GM23338 (cell line): ENCODE results near the gene TSHZ2. TPM values are rescaled to one million over a fixed set of nuclear protein-coding genes. Genes with fewer than 3 reads are reported as not detected.

ENCODE experiments used
- ATAC-seq: fragments of 200-7000 bp; cut with Tn5 transposase; 3 replicates; pipeline ENCODE4 v1.9.1; 2020
- DNase-seq: peaks from one replicate; pipeline ENCODE4 v3.0.0-alpha.2; 2015; ENCODE audit warnings: low spot score
- H2AFZ ChIP-seq: fragments of 200-600 bp; sonication (generic); 2 replicates; pipeline ENCODE4 v1.8.0; 2016; ENCODE audit warnings: antibody characterized with exemption, mild to moderate bottlenecking, moderate library complexity
- H3F3A ChIP-seq: fragments of 200-600 bp; sonication (generic); replicated peaks from 2 replicates; pipeline ENCODE4 v1.8.0; 2017; ENCODE audit warnings: antibody characterized with exemption, mixed run types, low read depth
- H3K27ac ChIP-seq: fragments of 200-600 bp; sonication (generic); 2 replicates; pipeline ENCODE4 v1.6.1; 2016; ENCODE audit warnings: low read depth
- H3K27me3 ChIP-seq: fragments of 200-600 bp; sonication (generic); 2 replicates; pipeline ENCODE4 v1.8.0; 2016; ENCODE audit warnings: mild to moderate bottlenecking, mixed run types, moderate library complexity; ENCODE audit not compliant: insufficient read depth
- H3K36me3 ChIP-seq: fragments of 200-600 bp; sonication (generic); 2 replicates; pipeline ENCODE4 v1.8.0; 2016; ENCODE audit warnings: mild to moderate bottlenecking; ENCODE audit not compliant: insufficient read depth
- H3K4me1 ChIP-seq: fragments of 200-600 bp; sonication (generic); 2 replicates; pipeline ENCODE4 v1.8.0; 2016; ENCODE audit warnings: mild to moderate bottlenecking, moderate library complexity; ENCODE audit not compliant: insufficient read depth
- H3K4me2 ChIP-seq: fragments of 200-600 bp; sonication (generic); 2 replicates; pipeline ENCODE4 v1.7.1; 2017; ENCODE audit warnings: mixed run types
- H3K4me3 ChIP-seq: fragments of 200-600 bp; sonication (generic); 2 replicates; pipeline ENCODE4 v1.6.1; 2016; ENCODE audit warnings: mixed run types
- H3K79me2 ChIP-seq: fragments of 200-600 bp; sonication (generic); replicated peaks from 2 replicates; pipeline ENCODE4 v1.8.0; 2017; ENCODE audit warnings: mild to moderate bottlenecking; ENCODE audit not compliant: insufficient read depth
- H3K9me2 ChIP-seq: fragments of 200-600 bp; sonication (generic); 2 replicates; pipeline ENCODE4 v1.8.0; 2017; ENCODE audit not compliant: insufficient read depth
- H4K20me1 ChIP-seq: fragments of 200-600 bp; sonication (generic); replicated peaks from 2 replicates; pipeline ENCODE4 v1.8.0; 2017; ENCODE audit warnings: mild to moderate bottlenecking; ENCODE audit not compliant: insufficient read depth
- H3K27ac Mint-ChIP-seq: 2 replicates; pipeline ENCODE4 v1.8.0; 2020; ENCODE audit warnings: inconsistent platforms, mild to moderate bottlenecking, moderate library complexity, mixed read lengths
- H3K27me3 Mint-ChIP-seq: 3 replicates; pipeline ENCODE4 v1.8.0; 2022; ENCODE audit warnings: low read depth, mild to moderate bottlenecking, moderate library complexity, mixed read lengths, inconsistent platforms; ENCODE audit not compliant: insufficient read depth, poor library complexity
- H3K36me3 Mint-ChIP-seq: 3 replicates; pipeline ENCODE4 v1.8.0; 2021; ENCODE audit warnings: low read depth, mild to moderate bottlenecking, inconsistent platforms, moderate library complexity, mixed read lengths
- H3K4me1 Mint-ChIP-seq: 3 replicates; pipeline ENCODE4 v1.8.0; 2020; ENCODE audit warnings: mild to moderate bottlenecking, inconsistent platforms, mixed read lengths
- H3K4me3 Mint-ChIP-seq: 3 replicates; pipeline ENCODE4 v1.8.0; 2021; ENCODE audit warnings: moderate library complexity, mild to moderate bottlenecking, inconsistent platforms, mixed read lengths
- H3K9me3 Mint-ChIP-seq: 3 replicates; pipeline ENCODE4 v1.8.0; 2020; ENCODE audit warnings: moderate library complexity, mild to moderate bottlenecking, inconsistent platforms, mixed read lengths
- JUNB ChIP-seq: IDR thresholded peaks from one replicate; pipeline ENCODE4 v1.6.1; 2016; ENCODE audit warnings: antibody characterized with exemption; ENCODE audit not compliant: unreplicated experiment
- REST ChIP-seq: IDR thresholded peaks from one replicate; pipeline ENCODE4 v1.6.1; 2018; ENCODE audit warnings: antibody characterized with exemption; ENCODE audit not compliant: unreplicated experiment
- ZNF331 ChIP-seq: fragments of 250-450 bp; sonication (Bioruptor Pico); IDR thresholded peaks from 2 replicates; pipeline ENCODE4 v1.5.0; 2020; ENCODE audit warnings: low read depth, mild to moderate bottlenecking, moderate library complexity
- polyA plus RNA-seq: library from polyadenylated mRNA; unstranded; fragments of >200 nt; fragmentation: Nextera tagmentation; extraction: Ambion mirVana; gene quantifications from 2 replicates; pipeline ENCODE4 v1.2.1, GENCODE V29; 2016
- total RNA-seq: library from RNA; depleted of rRNA; stranded (reverse); fragments of >200 nt; shearing (Covaris generic); gene quantifications from 2 replicates; pipeline ENCODE4 v1.2.3, GENCODE V29; 2014
- TF ChIP-seq, protein P1 (sequence below): fragments of 250-450 bp; sonication (Bioruptor Pico); IDR thresholded peaks from 2 replicates; pipeline ENCODE4 v1.5.0; 2020; ENCODE audit warnings: mild to moderate bottlenecking, moderate library complexity

TSHZ2 gene
- total and polyA plus RNA-seq, 2 experiments from 2014 or later, result 0.49 to 1.3 TPM

GRCh38 chr20:52996130-52996529 is 24.0 kb downstream of the TSHZ2 start:
- no peaks in the 10 kb centered on the region for H3K27me3 ChIP-seq
- Mint-ChIP-seq H3K27me3 (peaks cover 4% of the 10 kb centered on the region), H3K9me3 (no peaks in the 10 kb centered on the region), H3K4me1 (peaks cover 8% of the 10 kb centered on the region; the same call in 2 of the 3 replicates), H3K27ac (no peak overlapping the region), H3K36me3 (no peaks in the 10 kb centered on the region), H3K4me3 (no peak overlapping the region)
- DNase-seq (no peak), ATAC-seq (no peak)
- no peak overlapping the region for H2AFZ ChIP-seq
- H3K4me1 ChIP-seq, result peaks cover 5% of the 10 kb centered on the region
- H3K27ac ChIP-seq, result no peak overlapping the region
- H3K36me3 ChIP-seq, result no peaks in the 10 kb centered on the region
- no peaks in the 10 kb centered on the region for H3K79me2 ChIP-seq
- no peaks in the 10 kb centered on the region for H4K20me1 ChIP-seq
- 0 out of 2 replicates have a peak, but pooled peaks cover 3% of the 10 kb centered on the region for H3K9me2 ChIP-seq
- no peak overlapping the region for H3K4me3 ChIP-seq
- H3K4me2 ChIP-seq, result no peak overlapping the region
- no peak for TF ChIP-seq JUNB
- TF ChIP-seq, protein P1, sequence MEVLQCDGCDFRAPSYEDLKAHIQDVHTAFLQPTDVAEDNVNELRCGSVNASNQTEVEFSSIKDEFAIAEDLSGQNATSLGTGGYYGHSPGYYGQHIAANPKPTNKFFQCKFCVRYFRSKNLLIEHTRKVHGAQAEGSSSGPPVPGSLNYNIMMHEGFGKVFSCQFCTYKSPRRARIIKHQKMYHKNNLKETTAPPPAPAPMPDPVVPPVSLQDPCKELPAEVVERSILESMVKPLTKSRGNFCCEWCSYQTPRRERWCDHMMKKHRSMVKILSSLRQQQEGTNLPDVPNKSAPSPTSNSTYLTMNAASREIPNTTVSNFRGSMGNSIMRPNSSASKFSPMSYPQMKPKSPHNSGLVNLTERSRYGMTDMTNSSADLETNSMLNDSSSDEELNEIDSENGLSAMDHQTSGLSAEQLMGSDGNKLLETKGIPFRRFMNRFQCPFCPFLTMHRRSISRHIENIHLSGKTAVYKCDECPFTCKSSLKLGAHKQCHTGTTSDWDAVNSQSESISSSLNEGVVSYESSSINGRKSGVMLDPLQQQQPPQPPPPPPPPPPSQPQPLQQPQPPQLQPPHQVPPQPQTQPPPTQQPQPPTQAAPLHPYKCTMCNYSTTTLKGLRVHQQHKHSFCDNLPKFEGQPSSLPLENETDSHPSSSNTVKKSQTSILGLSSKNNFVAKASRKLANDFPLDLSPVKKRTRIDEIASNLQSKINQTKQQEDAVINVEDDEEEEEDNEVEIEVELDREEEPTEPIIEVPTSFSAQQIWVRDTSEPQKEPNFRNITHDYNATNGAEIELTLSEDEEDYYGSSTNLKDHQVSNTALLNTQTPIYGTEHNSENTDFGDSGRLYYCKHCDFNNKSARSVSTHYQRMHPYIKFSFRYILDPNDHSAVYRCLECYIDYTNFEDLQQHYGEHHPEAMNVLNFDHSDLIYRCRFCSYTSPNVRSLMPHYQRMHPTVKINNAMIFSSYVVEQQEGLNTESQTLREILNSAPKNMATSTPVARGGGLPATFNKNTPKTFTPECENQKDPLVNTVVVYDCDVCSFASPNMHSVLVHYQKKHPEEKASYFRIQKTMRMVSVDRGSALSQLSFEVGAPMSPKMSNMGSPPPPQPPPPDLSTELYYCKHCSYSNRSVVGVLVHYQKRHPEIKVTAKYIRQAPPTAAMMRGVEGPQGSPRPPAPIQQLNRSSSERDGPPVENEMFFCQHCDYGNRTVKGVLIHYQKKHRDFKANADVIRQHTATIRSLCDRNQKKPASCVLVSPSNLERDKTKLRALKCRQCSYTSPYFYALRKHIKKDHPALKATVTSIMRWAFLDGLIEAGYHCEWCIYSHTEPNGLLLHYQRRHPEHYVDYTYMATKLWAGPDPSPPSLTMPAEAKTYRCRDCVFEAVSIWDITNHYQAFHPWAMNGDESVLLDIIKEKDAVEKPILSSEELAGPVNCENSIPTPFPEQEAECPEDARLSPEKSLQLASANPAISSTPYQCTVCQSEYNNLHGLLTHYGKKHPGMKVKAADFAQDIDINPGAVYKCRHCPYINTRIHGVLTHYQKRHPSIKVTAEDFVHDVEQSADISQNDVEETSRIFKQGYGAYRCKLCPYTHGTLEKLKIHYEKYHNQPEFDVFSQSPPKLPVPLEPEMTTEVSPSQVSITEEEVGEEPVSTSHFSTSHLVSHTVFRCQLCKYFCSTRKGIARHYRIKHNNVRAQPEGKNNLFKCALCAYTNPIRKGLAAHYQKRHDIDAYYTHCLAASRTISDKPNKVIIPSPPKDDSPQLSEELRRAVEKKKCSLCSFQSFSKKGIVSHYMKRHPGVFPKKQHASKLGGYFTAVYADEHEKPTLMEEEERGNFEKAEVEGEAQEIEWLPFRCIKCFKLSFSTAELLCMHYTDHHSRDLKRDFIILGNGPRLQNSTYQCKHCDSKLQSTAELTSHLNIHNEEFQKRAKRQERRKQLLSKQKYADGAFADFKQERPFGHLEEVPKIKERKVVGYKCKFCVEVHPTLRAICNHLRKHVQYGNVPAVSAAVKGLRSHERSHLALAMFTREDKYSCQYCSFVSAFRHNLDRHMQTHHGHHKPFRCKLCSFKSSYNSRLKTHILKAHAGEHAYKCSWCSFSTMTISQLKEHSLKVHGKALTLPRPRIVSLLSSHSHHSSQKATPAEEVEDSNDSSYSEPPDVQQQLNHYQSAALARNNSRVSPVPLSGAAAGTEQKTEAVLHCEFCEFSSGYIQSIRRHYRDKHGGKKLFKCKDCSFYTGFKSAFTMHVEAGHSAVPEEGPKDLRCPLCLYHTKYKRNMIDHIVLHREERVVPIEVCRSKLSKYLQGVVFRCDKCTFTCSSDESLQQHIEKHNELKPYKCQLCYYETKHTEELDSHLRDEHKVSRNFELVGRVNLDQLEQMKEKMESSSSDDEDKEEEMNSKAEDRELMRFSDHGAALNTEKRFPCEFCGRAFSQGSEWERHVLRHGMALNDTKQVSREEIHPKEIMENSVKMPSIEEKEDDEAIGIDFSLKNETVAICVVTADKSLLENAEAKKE (CRISPR knock-in tag), result no peak
- no peak for TF ChIP-seq REST
- TF ChIP-seq ZNF331 (CRISPR knock-in tag), result no peak
- no peaks in the 10 kb centered on the region for H3F3A ChIP-seq
